GM21717 (cell line): ENCODE measurements around the gene PPP1R12B.

ENCODE experiments used
- ATAC-seq: cut with Tn5 transposase; IDR thresholded peaks from one replicate; pipeline ENCODE4 v1.9.1; 2021; ENCODE audit warnings: mild to moderate bottlenecking, moderate library complexity; ENCODE audit not compliant: unreplicated experiment

Gene PPP1R12B

GRCh38 chr1:202348509-202349205 lies at the start of gene PPP1R12B:
TSS of gene PPP1R12B (plus strand) at chr1:202348699. CDS start at chr1:202348852, 153 bp downstream.
- peak; percentile 95 for ATAC-seq

- ATAC-seq = no peak
Observed at GRCh38 chr1:202302166-202302565, 46.3 kb upstream of the PPP1R12B start.

GRCh38 chr1:202304375-202304774 lies 44.1 kb upstream of the PPP1R12B start:
- ATAC-seq = no peak

- no peak for ATAC-seq
Observed at GRCh38 chr1:202305168-202305567, 43.3 kb upstream of the PPP1R12B start.

GRCh38 chr1:202306535-202307345 lies 41.8 kb upstream of the PPP1R12B start:
- ATAC-seq = no peak

- no peak for ATAC-seq
Observed at GRCh38 chr1:202310071-202310725, 38.3 kb upstream of the PPP1R12B start.

- ATAC-seq = no peak
Observed at GRCh38 chr1:202310746-202311145, 37.8 kb upstream of the PPP1R12B start.

GRCh38 chr1:202311875-202312635 lies 36.4 kb upstream of the PPP1R12B start:
- no peak for ATAC-seq

- ATAC-seq = no peak
Observed at GRCh38 chr1:202315576-202316168, 32.8 kb upstream of the PPP1R12B start.

GRCh38 chr1:202316186-202316585 lies 32.3 kb upstream of the PPP1R12B start:
- no peak for ATAC-seq

- ATAC-seq = no peak
Observed at GRCh38 chr1:202317941-202318925, 30.3 kb upstream of the PPP1R12B start.

- no peak for ATAC-seq
Observed at GRCh38 chr1:202319381-202320080, 29.0 kb upstream of the PPP1R12B start.

- no peak for ATAC-seq
Observed at GRCh38 chr1:202320081-202320405, 28.5 kb upstream of the PPP1R12B start.

- ATAC-seq = no peak
Observed at GRCh38 chr1:202323731-202324130, 24.8 kb upstream of the PPP1R12B start.

GRCh38 chr1:202324646-202325045 lies 23.9 kb upstream of the PPP1R12B start:
- ATAC-seq = no peak

GRCh38 chr1:202329891-202330290 lies 18.6 kb upstream of the PPP1R12B start:
- ATAC-seq = no peak

- no peak for ATAC-seq
Observed at GRCh38 chr1:202333861-202334260, 14.6 kb upstream of the PPP1R12B start.

- no peak for ATAC-seq
Observed at GRCh38 chr1:202343652-202344349, 4.7 kb upstream of the PPP1R12B start.
